HepG2 (cell line): ENCODE measurements around the gene HOXD4. TPM values are rescaled to one million over a fixed set of nuclear protein-coding genes. Genes with fewer than 3 reads are reported as not detected.

Experiments used
- CBX2 ChIP-seq, 2 experiments: fragments of 200-600 bp in 1 of 2; sonication (generic); formaldehyde crosslinking in 1 of 2; IDR thresholded peaks; 2 replicates each; pipeline versions ENCODE4 v1.7.0 to v1.8.1; 2018 to 2022; ENCODE audit warnings: low read depth in 2 of 2, low read length in 1 of 2, mild to moderate bottlenecking in 1 of 2, missing genetic modification reagents in 1 of 2
- ELK4 ChIP-seq: sonication (generic); formaldehyde crosslinking; IDR thresholded peaks from 2 replicates; pipeline ENCODE4 v1.9.0; 2021; ENCODE audit warnings: missing genetic modification reagents, borderline replicate concordance
- EZH2 ChIP-seq: conservative IDR thresholded peaks from 2 replicates; pipeline ENCODE4 v1.6.1; 2012; ENCODE audit warnings: mild to moderate bottlenecking, low read depth, low read length, moderate library complexity
- GATAD1 ChIP-seq: IDR thresholded peaks from 2 replicates; pipeline ENCODE4 v1.6.1; 2016; ENCODE audit warnings: missing genetic modification reagents, missing compliant biosample characterization
- IKZF1 ChIP-seq: fragments of 450-650 bp; IDR thresholded peaks from 2 replicates; pipeline ENCODE4 v1.7.1; 2016
- MYC ChIP-seq: sonication (generic); formaldehyde crosslinking; IDR thresholded peaks from 2 replicates; pipeline ENCODE4 v1.9.0; 2021; ENCODE audit warnings: missing genetic modification reagents, borderline replicate concordance
- NFE2L1 ChIP-seq: sonication (generic); formaldehyde crosslinking; IDR thresholded peaks from 2 replicates; pipeline ENCODE4 v1.4.0; 2020; ENCODE audit warnings: missing genetic modification reagents, mild to moderate bottlenecking, borderline replicate concordance
- PAXIP1 ChIP-seq: sonication (generic); formaldehyde crosslinking; conservative IDR thresholded peaks from 2 replicates; pipeline ENCODE4 v1.4.0; 2020; ENCODE audit warnings: mild to moderate bottlenecking, missing genetic modification reagents, moderate library complexity
- POGK ChIP-seq: sonication (generic); formaldehyde crosslinking; conservative IDR thresholded peaks from 2 replicates; pipeline ENCODE4 v1.8.0; 2022; ENCODE audit warnings: mild to moderate bottlenecking, moderate library complexity, missing genetic modification reagents
- ZHX1 ChIP-seq: sonication (generic); formaldehyde crosslinking; IDR thresholded peaks from 2 replicates; pipeline ENCODE4 v1.8.1; 2022; ENCODE audit warnings: low read depth, mild to moderate bottlenecking, missing genetic modification reagents
- ZKSCAN1 ChIP-seq: fragments of 150-350 bp; IDR thresholded peaks from 2 replicates; pipeline ENCODE4 v1.6.1; 2014; ENCODE audit warnings: low read length
- ZNF503 ChIP-seq: sonication (generic); formaldehyde crosslinking; IDR thresholded peaks from 2 replicates; pipeline ENCODE4 v1.4.0; 2020; ENCODE audit warnings: missing genetic modification reagents
- ZNF607 ChIP-seq: sonication (generic); formaldehyde crosslinking; IDR thresholded peaks from 2 replicates; pipeline ENCODE4 v1.5.1; 2020; ENCODE audit warnings: missing genetic modification reagents, mild to moderate bottlenecking, borderline replicate concordance
- ZNF670 ChIP-seq: sonication (generic); formaldehyde crosslinking; IDR thresholded peaks from 2 replicates; pipeline ENCODE4 v1.8.0; 2022; ENCODE audit warnings: mild to moderate bottlenecking, missing genetic modification reagents, borderline replicate concordance
- ZNF781 ChIP-seq: sonication (generic); formaldehyde crosslinking; IDR thresholded peaks from 2 replicates; pipeline ENCODE4 v1.5.1; 2020; ENCODE audit warnings: borderline replicate concordance, mild to moderate bottlenecking, missing genetic modification reagents; ENCODE audit errors: not compliant biosample characterization
- polyA plus RNA-seq, 8 experiments: library from polyadenylated mRNA; depleted of rRNA in 3 of 8; stranded (reverse) in 7 of 8; unstranded in 1 of 8; fragments of >200 nt; fragmentation: Illumina TruSeq in 4 of 8; extraction: Trizol in 4 of 8; gene quantifications; 2 replicates each; pipeline versions ENCODE4 v1.2.1 to v1.2.3, GENCODE V29; 2011 to 2016; ENCODE audit warnings: low read depth in 4 of 8, missing spikeins in 1 of 8, mixed read lengths in 1 of 8; ENCODE audit not compliant: insufficient read depth in 1 of 8
- total RNA-seq, 5 experiments: library from RNA; depleted of rRNA; stranded (reverse); fragments of >200 nt; fragmentation: Illumina TruSeq; extraction: Trizol; gene quantifications; 2 replicates each; pipeline ENCODE4 v1.2.3, GENCODE V29; 2016; ENCODE audit warnings: low read depth in 1 of 5

The HOXD4 gene
- total and polyA plus RNA-seq, 2 of the 13 experiments (the other 11 are each of a cell fraction or from before 2014, with no cell fraction given) = not detected

GRCh38 chr2:176160251-176160985, 9.1 kb downstream of the HOXD4 start (continued):
- no peak for TF ChIP-seq POGK
- no peak for TF ChIP-seq CBX2 (IDR thresholded peaks at IDR 0.05; ENCODE audit: low read depth, low read length)
- TF ChIP-seq CBX2 (CRISPR knock-in tag; IDR thresholded peaks at IDR 0.05; ENCODE audit: low read depth) = peak; percentile 21; the same call in 1 of the 2 replicates
- TF ChIP-seq GATAD1 = no peak
- no peak for TF ChIP-seq MYC (CRISPR knock-in tag)
- TF ChIP-seq ZNF670 (CRISPR knock-in tag) = no peak
- no peak for TF ChIP-seq ZNF503 (CRISPR knock-in tag)
- TF ChIP-seq ZKSCAN1 = no peak
- TF ChIP-seq PAXIP1 (CRISPR knock-in tag) = no peak
- peak; percentile 21; the same call in 1 of the 2 replicates for TF ChIP-seq EZH2
- TF ChIP-seq ELK4 (CRISPR knock-in tag) = no peak
- TF ChIP-seq NFE2L1 (CRISPR knock-in tag) = no peak
- TF ChIP-seq ZNF607 = peak; percentile 51; the same call in 1 of the 2 replicates
- TF ChIP-seq IKZF1 = no peak
- TF ChIP-seq ZHX1 (CRISPR knock-in tag) = no peak
- TF ChIP-seq ZNF781 = peak; percentile 10
